Measurements from ENCODE around the gene TECPR1.

Gene TECPR1

GRCh38 chr7:98210513-98211220 is 41.4 kb downstream of the TECPR1 start:
- ATAC-seq (no peak), DNase-seq (no peak)

GRCh38 chr7:98209166-98209920 is 42.7 kb downstream of the TECPR1 start:
- no peak for DNase-seq
- ATAC-seq: no peak

GRCh38 chr7:98206451-98207330 is 45.3 kb downstream of the TECPR1 start:
- no peak for DNase-seq
- no peak for ATAC-seq

- ATAC-seq: no peak
Observed at GRCh38 chr7:98205162-98205845, 46.7 kb downstream of the TECPR1 start.

GRCh38 chr7:98204670-98205069 is 47.4 kb downstream of the TECPR1 start:
- no peak for ATAC-seq

More at GRCh38 chr7:98205162-98205845, 46.7 kb downstream of the TECPR1 start:
- no peak for DNase-seq

GRCh38 chr7:98203964-98204605 is 47.9 kb downstream of the TECPR1 start:
- DNase-seq (no peak), ATAC-seq (no peak)

More at GRCh38 chr7:98204670-98205069, 47.4 kb downstream of the TECPR1 start:
- no peak for DNase-seq

- DNase-seq (peak; percentile 45), ATAC-seq (peak; percentile 8)
Observed at GRCh38 chr7:98203261-98203963, 48.6 kb downstream of the TECPR1 start.

- peak; percentile 82 for DNase-seq
- ATAC-seq: peak; percentile 86
Observed at GRCh38 chr7:98202367-98203195, 49.5 kb downstream of the TECPR1 start.

- ATAC-seq (peak; percentile 52), DNase-seq (peak; percentile 34)
Observed at GRCh38 chr7:98200364-98200763, 51.7 kb downstream of the TECPR1 start.

- ATAC-seq: no peak
- no peak for DNase-seq
Observed at GRCh38 chr7:98199131-98199530, 52.9 kb downstream of the TECPR1 start.

GRCh38 chr7:98196706-98197605 is 55.1 kb downstream of the TECPR1 start:
- DNase-seq (no peak), ATAC-seq (no peak)

- DNase-seq: no peak
- no peak for ATAC-seq
Observed at GRCh38 chr7:98194672-98195457, 57.2 kb downstream of the TECPR1 start.

GRCh38 chr7:98194186-98194585 is 57.8 kb downstream of the TECPR1 start:
- ATAC-seq: no peak
- DNase-seq: no peak

- ATAC-seq (no peak), DNase-seq (no peak)
Observed at GRCh38 chr7:98193474-98194180, 58.4 kb downstream of the TECPR1 start.

- ATAC-seq (no peak), DNase-seq (no peak)
Observed at GRCh38 chr7:98192781-98193457, 59.1 kb downstream of the TECPR1 start.

GRCh38 chr7:98191668-98192431 is 60.2 kb downstream of the TECPR1 start:
- ATAC-seq (no peak), DNase-seq (no peak)

All from stimulated activated naive CD8-positive, alpha-beta T cell treated with anti-CD3 and anti-CD28 coated beads, Interleukin-15, Interleukin-2, amounts not matched to agents 100 U/mL and 50 U/mL, for 24 hours (primary cell).